ENCODE measurements around the gene LRP1-AS.

LRP1-AS gene

DNA sequence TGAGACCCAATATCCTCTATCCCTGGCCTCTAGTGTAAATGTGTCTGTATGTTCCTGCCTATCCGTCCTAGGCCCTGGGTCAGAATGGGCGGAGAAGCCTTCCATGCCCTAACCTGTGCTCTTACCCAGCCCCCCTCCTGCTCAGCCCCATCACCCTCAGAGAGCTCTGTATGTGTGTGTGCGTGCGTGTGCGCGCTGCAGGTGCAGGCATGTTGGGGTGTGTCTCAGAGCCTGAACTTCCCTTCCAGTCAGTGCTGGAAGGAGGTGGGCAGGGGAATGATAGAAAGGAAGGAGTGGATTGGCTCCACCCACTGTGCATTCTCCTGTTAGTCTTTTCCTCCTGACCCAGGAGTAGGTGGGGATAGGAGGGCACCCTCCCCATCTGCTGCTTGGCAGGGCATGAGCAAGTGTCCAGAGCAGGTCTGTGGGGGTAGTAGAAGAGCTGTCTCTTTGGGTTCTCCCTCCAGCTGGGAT is 51.3 kb downstream of the LRP1-AS start:
- no peak for DNase-seq

- DNase-seq, result no peak
Measured at GRCh38 chr12:57095440-57095839, 52.0 kb downstream of the LRP1-AS start.

Measured in central memory CD4-positive, alpha-beta T cell (primary cell).